HG02588 (cell line): ENCODE results near the gene R3HDM2.

Experiments
- ATAC-seq: cut with Tn5 transposase; IDR thresholded peaks from one replicate; pipeline ENCODE4 v1.9.1; 2021; ENCODE audit warnings: mild to moderate bottlenecking, moderate library complexity; ENCODE audit not compliant: unreplicated experiment

The R3HDM2 gene

DNA sequence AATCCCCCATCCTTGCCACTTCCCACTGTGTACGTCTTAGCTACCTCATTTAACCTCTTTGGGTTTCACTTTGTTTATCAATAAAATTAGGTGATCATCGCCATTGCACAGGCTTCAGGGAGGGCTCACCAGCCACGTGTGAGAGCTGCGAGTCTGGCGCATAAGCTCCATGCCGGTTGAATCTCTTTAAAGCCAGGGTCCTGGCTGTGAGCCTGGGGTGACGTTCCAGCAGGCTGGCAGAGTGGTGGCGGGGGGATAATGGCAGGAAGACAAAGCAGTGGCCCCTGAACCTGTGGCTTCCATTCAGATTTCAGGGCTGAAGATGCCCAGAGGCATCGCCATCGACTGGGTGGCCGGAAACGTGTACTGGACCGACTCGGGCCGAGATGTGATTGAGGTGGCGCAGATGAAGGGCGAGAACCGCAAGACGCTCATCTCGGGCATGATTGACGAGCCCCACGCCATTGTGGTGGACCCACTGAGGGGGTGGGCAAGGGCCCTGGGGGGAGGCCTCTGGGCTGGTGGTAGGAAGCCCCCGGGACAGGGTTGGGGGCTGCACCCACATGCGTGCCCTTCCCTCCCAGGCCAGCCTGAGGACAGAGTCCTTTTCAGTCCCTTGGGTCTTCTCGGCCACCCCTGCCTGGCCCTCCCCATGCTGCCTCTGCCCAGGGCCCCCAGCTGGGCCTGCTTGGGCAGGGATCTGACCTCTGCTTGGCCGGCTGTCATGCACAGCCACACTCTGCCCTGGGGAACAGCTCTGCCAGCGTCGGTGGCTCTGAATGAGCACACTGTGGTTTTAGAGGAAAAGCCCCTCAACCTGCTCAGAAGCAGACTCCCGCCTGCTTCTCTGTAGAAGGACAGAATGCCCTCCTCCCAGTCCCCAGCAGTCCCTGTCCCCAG lies 222.9 kb downstream of the R3HDM2 start:
- no peak for ATAC-seq

DNA sequence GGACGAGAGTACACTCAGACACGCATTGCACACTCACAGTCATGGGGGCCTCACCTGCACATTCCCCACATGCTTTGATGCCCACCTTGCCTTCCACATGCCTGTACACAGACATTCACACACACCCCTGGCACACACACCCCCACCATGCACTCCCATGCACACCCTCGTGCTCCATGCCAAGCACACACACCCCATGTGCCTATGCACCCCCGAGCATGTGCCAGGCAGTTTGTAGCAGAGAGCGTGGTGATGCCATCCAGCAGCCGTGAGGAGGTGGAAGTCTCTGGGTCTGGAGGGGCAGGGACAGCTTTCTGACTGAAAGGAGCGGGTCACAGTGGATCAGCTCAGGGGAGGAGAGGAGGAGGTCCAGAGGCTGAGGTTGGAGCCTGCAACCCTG lies 224.9 kb downstream of the R3HDM2 start:
- no peak for ATAC-seq

GRCh38 chr12:57205186-57205585 lies 225.7 kb downstream of the R3HDM2 start:
- ATAC-seq: no peak

- ATAC-seq: no peak
These were observed 226.4 kb downstream of the R3HDM2 start for GRCh38 chr12:57204454-57204853.

DNA sequence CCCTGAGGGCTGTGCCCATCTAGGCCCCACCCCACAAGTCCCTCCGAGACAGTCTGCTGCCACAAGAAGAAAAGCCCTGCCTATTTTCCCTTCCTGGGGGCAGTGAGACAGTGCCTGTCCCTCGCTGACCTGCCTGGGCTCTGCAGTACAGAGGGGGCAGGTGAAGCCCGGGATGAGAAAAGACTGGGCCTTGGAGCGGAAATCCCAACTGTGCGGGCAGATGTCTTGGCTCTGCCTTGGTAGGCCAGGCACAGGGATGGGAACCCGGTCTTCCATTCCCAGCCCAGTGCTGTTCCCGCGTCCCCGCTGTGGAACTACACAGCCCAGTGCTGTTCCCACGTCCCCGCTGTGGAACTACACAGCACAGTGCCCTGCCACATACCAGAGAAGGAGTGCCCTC lies 227.1 kb downstream of the R3HDM2 start:
- ATAC-seq: no peak
